Stimulated activated CD8-positive, alpha-beta memory T cell treated with anti-CD3 and anti-CD28 coated beads, Interleukin-7, amount 100 ng/mL, for 24 hours (primary cell): ENCODE measurements around the gene YPEL4.

Source experiments
- DNase-seq: peaks from one replicate; pipeline ENCODE4 v3.0.0-alpha.2; 2020; ENCODE audit warnings: low read depth

Gene YPEL4

DNA sequence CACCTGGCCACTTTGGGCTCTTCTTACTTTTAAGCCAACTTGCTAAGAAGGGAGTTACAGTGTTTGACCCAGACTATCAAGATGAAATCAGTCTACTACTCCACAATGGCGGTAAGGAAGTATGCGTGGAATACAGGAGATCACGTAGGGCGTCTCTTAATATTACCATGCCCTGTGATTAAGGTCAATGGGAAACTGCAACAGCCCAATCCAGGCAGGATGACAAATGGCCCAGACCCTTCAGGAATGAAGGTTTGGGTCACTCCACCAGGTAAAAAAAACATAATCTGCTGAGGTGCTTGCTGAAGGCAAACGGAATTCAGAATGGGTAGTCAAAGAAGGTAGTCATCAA lies 1.0 kb upstream of the YPEL4 start:
- DNase-seq, result no peak

DNA sequence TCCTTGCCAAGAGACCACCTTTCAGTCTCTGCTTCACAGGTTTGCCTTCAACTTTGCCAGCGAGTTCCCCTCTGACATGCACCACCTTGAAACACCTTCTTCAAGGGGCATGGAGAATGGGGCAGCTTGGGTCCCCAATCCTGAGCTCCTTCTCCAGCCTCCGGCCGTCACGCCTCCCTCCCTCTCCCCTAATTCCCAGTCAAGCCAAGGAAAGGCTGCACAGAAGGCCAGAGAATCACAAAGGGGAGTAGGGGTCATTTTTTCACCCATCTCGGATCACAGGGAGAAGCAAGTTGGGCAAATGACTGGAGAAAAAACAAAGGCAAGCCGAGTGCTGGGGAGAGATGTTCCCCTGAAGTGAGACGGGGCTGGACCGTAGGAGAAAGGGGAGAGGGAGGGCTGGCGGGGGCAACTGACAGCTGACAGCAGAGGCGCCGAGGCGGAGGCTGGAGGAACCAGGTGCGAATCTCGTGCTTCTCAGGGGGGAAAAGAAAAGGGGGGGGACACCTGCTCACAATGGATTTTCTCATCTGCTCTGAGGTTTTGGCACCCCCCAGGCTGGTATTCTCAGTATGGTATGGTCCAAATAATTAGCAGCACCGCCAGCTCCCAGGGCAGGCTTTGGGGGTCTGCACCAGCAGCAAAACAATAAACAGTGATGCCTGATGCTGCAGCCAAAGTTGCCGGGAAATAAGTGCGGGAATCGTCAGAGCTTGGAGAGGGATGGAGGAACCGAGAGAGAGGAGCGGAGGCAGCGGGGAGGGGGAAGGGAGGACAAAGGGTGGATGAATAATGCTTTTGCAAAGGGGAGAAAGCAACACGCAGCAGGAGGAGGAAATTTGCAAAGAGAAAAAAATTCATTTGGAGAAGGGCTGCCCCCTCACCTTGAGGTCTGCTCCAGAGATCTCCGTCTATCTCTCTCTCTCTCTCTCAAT lies 644 bp downstream of the YPEL4 start:
- DNase-seq, result no peak

DNA sequence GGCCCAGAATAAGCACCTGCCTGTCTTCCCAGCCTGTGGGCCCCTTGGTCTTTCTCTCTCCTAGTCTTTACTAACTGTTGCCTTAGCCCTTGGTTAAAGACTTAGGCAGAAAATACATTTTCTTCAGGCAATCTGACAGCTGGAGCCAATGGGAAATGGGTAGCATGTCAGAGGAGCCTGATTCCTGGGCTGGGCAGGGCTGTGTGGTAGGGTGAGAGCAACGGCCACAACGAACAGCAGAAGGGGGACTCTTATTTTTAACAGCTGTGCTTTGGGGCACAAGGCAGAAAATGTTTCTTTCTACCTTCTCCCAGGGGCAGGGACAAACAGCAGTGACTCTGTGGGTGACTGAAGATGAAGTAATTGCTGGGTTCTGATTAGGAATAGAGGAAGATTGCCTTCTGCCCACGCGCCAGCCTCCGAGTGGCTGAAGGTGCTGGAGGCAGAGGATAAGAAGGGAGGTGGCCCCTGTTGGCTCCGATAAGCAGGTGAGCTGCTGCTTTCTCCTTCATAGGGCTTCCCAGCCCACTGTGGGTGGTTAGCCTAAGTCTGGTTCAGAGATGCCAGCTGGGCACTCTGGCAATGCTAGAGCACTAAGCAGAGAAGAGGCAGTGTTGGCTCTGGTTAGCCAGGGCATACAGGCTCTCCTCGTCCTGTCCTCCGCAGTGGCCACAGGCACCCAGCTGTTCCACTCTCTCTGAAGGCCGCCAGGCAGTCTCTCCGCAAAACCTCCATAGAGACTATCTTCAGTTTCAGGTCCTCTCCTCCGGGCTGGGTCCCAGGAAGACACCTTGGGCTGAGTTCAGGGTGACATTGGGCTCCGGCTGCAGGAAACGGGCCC lies 1.5 kb downstream of the YPEL4 start:
- no peak for DNase-seq

DNA sequence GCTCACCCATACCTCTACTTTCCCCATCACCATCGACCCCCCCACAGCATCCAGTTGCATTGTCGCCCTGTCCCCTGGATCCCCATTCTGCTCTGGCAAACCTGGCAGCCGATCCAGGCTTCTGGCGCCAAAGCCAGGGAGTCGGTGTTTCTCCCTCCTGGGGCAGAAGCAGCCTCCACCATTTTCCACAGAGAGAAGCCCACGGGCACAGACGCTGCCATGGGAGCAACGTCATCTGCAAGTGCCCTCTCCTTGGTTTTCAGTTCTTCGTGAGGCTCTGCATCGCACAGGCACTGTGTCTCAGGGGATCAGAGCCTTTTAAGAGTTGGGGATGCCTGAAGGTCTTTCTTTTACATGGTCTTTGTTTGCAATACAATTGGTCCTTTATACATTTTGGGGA lies 2.3 kb downstream of the YPEL4 start:
- DNase-seq, result no peak

DNA sequence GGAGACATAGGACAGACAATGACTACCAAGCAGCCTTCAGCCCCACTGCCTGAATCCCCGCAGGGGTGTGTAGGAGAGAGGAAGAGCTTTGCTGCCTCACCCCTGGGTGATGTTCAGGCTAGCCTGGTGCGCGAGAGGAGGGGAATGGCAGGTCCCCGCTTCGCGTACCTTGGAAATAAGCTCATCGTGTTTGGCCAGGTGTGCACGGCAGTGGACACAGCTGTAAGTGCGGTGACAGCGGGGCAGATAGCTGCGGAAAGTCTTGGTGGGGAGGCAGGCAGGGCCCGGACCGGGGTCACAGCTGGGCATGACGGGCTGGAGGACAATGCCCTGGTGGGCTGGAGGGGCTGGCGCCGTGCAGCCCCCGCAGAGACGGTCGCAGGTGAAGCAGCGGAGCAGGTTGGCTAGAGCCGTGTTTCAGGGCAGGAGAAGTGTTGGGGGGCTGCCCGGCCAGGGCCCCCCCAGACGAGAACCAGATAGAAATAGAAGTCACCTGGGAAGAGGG lies 2.9 kb downstream of the YPEL4 start:
- no peak for DNase-seq

DNA sequence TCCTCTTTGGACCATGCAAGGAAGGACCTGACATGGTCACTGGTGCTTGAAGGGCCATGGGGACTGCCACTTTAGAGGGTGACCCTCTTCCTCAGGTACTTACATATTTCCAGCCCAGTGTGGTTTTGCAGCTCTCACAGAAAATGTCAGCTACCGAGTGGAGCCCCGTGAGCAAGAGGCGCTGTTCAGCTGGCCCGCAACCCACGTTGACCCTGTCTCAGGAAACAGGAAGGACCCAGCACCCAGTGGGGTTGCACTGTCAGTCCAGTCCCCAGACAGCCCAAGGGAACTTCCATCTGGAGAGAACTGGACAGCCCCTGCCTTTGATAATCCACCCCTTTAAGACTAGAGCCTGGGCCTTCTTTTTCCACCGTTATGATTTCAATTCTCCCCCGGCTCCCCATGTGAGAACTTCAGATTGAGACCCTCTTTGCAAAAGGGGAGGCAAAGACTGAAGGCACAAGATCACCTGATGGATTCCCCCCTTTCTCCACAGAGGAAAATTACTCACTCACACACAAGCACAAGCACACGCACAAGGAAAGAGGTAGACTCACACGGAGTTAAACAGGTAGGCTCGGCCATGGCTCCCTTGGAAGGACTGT lies 3.4 kb downstream of the YPEL4 start:
- no peak for DNase-seq

DNA sequence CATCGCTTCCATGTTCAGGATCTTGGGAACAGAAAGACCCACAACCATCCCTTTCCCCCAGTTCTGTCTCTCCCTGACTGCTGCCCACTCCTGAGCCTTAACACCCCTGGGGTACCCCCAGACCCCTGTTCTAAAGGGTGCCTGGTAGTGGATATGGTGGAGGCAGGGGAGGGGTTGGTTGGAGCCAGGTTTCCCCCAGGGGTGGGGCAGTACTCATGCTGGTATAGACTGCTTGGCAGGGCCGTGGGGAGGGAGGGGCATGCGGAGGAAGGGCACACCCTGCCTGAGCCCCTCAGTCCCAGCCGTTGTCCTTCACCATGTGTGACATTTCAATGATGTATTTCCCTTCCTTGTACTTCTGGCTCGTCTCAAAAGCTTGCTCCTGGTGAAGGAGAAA lies 4.0 kb downstream of the YPEL4 start:
- no peak for DNase-seq

DNA sequence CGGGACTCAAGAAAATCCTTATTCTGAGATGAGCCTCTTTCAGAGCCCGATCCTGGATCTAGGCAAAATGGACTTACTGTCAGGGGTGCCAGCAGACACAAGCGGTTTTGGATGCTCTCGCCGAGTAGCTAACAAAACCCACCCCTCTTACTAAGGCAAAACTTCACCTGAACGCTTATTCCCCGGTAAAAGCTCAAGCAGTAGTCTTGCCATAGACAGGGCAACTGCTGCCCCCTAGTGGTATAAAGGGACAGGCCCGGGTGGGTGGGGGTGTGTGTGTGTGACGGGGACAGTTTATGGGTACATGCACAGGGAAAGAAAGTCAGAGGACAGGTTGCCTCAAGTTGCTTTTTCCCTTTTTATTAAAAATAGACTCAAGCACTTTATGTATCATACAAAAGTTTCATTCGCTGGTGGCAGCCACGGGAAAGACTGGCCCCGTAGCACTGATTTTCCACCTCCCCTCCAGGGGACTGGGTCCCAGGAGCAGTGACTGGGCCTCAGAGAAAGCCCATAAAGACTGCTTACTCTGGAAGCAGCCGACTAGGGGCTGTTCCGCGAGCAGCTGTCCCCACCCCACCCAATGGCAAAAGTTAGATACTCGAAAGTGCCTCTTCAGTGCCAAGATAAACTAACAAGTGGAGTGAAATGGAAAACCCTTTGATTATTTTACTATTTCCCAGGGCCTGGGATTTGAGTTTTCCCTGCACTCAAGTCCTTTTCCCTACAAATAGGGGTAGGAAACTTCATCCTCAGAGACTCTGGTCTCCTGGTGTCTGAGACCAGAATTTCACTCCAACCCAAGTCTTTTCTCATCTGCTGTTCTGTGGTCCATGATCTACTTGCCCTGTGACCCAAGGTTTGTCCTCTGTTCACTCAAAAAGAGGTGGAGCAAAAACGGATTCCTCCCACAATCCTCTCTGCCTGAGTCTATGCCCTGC lies 4.7 kb downstream of the YPEL4 start:
- DNase-seq, result peak; percentile 69

DNA sequence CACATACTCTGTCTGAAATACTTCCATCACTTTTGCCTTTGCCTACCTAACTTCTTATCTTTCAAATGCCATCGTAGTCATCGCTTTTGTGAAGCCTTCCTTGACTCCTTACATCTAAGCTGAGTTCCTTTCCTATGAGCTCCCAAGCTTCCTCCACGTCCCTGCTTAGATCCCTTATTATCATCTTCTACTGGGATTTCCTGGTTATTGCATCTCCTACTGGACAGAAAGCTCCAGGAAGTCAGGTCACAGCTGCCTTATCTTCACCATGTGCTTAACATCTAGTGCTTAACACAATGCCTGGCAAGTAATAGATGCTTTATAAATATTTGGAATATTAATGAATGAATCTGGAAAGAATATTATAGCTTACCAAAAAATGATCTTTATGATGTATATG lies 5.9 kb downstream of the YPEL4 start:
- DNase-seq, result no peak

DNA sequence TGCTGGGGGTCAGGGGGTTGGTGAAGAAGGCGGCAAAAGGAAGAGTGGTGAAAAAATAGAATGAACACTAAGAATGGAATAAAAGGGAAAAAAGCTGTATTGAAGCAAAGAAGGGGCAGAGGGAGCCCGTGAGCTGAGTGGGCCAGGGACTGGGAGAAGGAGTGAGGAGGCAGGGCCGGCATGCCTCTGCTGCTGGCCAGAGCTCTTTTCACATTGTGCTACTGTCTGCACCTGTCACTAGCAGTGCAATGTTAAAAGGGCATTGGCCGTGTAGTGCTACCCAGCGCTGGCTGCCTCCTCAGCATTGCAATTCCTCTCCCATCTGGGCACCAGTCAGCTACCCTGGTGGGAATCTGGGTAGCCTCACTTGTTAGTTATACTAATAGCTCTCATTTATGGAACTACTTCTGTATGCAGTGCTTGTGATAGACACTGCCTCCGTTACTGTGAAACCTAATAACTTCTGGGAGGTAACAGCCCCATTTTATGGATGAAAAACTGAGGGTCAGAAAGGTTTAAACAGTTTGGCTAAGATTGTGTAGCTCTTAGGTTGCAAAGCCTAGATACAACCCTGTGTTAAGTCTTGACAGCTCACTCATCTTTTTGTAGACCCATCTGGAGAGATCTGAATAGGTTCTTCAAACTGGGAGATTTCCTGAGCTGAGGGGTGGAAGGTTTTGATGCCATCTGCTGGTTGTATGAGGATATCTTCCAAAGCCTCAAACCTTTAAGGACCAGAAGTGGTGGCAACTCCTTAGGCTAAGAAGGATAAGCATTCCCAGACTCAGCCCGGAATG lies 8.5 kb downstream of the YPEL4 start:
- no peak for DNase-seq

DNA sequence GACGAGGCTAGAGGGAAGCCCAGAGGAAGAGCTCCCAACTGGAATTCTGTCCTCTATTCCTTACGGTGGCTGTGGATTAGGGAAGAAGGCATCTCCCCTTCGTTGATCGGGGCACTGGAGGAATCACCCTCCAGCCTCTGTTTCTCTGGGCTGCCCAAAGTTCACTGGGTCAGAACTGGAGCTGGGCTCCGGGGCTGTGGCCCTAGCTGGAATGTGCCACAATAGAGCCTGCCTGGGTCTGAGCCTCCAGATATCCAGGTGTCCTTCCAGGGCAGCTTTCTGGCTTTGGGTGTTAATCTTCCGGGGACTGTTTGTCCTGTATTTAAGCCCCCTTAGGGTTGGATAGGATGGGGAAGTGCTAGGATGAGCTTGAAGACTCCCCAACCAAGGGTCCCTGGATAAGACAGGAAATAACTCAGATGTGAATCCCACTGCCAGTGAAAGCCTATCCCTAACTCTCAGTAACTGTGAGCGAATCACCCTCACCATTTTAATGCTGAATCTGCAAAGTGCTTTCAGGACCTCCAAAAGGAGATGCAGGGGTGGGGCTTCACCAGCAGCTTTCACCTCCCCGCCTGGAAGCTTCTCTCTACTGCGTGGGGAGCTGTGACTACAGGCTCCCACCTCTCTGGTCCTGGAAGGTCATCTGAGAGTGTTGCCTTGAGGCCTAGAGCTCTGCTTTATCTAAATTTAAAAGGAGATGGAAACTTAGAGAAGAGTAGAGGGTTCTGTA lies 9.5 kb downstream of the YPEL4 start:
- no peak for DNase-seq

DNA sequence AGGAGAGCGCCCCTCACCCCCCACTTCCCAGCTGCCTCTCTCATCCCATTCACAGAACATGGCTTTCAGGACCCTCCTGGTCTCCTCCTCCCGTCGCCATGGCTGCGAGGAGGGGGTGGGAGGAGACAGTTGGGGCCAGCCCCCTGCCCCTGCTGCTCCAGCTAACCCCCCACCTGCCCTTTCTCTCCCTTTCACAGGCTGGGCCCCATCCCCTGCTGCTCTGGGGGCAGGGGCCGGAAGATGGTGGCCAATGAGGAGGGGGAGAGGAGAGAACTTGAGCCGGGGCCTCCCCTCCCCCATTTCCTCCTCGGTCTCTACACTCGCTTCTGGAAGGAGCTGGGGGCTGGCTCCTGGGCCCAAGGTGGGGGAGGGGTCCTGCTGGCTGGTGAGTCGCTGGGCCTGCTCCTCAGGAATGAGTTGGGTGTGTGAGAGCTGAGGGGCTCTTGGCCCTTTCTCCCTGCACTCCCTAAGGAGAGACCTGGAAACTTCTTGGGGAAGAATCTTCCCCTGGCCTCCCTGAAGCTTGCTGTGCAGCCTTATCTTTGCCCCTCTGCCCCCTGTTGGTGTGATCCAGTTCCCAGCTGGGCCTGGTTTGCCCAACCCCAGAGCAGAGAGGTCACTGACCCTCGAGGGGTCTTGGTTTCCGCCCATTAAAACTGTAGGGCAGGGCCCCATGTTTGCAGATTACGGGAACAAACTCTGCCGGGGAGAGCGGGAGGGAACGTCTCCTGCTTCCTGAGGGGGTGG lies 10.2 kb downstream of the YPEL4 start:
- no peak for DNase-seq

DNA sequence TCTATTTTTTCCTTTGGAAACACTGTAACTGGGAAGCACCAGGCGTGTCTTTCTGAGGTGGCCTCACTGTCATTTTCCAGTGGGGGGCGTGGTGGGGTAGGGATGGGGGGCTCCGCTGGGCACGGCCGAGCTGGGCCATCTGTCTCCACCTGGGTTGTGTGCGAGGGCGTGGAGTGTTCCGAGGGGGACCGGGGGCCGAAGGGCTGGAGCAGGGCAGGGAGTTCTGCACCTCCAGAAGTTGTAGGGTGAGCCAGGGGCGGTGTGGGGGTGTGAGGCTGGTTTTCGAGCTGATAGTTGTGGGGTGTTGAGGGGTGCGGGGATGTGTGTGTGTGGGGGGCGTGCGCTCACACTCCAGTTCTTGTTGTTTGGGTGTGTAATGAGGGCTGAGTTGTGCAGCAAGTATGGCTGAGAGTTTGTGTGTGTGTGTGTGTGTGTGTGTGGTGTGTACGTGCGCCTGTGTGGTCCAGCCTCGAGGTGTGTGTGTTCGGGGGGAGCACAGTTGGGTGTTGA lies 10.8 kb downstream of the YPEL4 start:
- no peak for DNase-seq

DNA sequence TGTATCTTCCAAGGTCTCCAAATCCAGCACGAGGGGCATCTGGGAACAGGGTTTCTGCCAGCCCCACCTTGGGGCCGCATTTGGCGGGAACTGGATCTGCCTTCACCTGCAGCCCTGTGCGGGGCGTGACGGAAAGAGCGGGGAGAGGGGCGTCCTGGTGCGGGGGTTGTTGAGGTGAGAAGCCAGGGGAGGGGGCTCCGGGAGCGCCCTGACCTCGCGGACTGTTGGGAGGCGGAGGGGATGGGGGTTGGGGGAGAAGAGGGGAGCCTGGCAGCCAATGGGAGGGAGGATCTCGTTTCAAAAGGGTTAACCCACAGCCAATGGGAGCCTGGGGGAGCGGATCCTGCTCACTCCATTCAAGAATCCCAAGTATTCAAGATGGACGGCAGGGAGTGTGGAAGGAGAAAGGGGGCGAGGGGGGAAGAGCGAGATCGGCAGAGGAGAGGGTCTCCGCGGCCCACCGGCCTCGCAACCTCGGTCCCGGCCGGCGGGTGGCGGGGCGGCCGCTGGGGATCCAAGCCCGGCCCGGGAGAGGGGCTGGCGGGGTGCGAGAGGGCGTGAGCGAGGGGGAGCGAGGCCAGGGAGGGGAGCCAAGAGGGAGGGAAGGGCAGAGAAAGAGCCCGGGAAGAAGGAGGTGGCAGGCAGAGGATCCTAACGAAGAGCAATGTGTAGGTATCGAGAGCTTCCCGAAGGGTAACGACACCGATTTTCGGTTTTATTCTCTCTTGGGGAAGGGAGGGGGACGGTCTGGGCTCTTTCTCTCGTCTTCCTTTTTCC lies 11.5 kb downstream of the YPEL4 start:
- no peak for DNase-seq

DNA sequence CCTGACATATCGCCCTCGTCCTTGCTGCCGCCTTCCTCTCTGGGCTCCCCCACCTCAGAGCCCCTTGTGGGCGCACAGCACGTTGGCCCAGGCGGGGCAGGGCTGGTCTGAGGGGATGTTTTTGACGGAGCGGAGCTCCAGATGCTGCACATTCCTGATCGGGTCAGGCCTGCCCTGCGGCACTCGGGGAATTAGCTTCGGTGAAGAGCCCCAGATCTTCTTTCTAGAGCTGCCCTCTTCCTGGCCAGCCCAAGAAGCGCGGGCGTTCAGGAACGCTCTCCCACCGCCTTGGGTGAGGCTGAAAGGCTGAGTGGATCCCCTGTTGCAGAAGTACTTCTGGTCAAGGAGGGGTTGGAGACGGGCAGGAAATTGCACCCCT lies 12.1 kb downstream of the YPEL4 start:
- DNase-seq, result no peak

DNA sequence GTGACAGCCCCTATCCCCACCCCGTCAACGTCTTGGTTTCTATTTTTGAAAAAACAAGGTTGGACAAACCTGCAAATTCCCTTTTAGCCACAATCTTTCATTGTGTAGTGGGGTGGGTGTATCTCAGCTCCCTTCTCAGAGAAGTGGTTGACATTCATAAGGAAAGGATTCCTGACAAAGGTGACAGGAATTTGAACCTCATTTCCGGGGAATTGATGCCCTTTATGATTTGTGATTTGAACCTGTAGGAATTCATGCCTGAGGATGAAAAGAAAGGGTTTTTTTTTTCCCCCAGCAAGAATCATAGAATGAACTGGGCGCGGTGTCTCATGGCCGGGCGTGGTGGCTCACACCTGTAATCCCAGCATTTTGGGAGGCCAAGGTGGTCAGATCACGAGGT lies 14.5 kb downstream of the YPEL4 start:
- no peak for DNase-seq

DNA sequence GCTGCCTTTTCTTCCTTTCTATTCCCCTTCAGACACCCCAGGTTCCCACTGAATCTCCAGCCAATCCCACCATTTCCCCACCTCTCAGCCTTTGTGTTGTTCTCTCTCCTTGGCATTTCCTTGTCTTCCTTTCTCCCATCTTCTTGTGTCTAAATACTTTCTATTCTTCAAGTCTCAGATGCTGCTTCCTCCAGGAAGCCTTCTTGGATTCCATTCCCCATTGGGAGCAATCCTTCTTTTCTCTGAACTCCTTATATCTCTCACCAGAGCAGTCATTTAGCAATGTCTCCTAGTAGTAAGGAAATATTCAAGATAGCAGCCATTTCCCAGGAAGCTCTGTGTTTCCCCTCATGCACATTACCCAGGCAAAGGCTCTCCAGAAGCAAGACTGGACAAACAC lies 15.4 kb downstream of the YPEL4 start:
- no peak for DNase-seq

DNA sequence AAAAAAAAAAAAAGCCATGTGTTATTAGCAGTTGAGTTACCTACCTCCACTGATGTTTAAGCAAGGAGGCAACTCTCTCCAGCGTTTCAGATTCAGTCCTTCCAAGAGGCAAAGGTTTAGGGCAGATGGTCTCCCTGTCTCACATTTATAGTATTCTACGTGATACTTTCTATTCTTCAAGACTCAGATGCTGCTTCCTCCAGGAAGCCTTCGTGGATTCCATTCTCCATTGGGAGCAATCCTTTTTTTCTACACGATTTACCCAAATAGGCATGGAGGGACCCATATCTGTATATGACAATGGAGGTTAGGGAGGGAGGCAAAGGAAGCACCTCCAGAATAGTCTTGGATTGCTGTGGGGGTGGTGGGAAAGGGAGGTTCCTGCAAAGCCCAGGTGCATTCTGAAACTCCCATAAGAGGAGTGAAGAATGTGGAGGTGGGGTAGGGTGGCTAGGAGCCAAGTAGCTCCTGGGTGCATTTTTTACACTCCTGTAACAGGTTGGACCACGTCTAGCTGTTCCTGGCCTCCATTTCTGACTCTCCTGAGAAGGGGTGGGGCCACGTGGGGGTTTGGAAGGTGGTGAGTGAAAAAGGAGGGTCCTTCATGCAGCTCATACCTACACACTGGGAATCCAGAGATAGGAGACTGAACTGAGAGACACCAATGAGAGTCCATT lies 16.2 kb downstream of the YPEL4 start:
- DNase-seq, result no peak
